ENCODE measurements around the gene CFLAR. TPM values are rescaled to one million over a fixed set of nuclear protein-coding genes. Genes with fewer than 3 reads are reported as not detected.

The CFLAR gene
- 75.4 and 99.1 TPM in 2 replicates for total RNA-seq (2021)
- percentile 83 among the genes with signal in this experiment for Bru-seq, nascent RNA
- percentile 94 among the genes with signal in this experiment for BruChase-seq, experiment 1, labeled RNA remaining after a 2-hour chase
- percentile 88 among the genes with signal in this experiment for BruChase-seq, experiment 2, labeled RNA remaining after a 6-hour chase
- long read RNA-seq, transcript CFLAR-203 (6 exons, 1,283 nt), result minor isoform, 15 of 81 reads
- long read RNA-seq, transcript CFLAR-220 (4 exons, 516 nt), result major isoform, 19 of 81 reads
- long read RNA-seq, partial matches to known transcripts, result 5 of 81 reads
- long read RNA-seq, other reads (novel, unspliced or antisense), result 39 of 81 reads

- BruUV-seq (replicated peaks), result TSS peak; percentile 42
- POLR2A ChIA-PET (ENCODE audit: unreplicated experiment), result interaction anchor here (0.5 to 1.1 kb wide), 4 partner anchors 32 to 803 kb away, joined by 4 to 6 read pairs (median 5); no protein-coding TSS in a partner anchor
Measured at GRCh38 chr2:201116115-201116958, at the start of gene CFLAR. Gene CFLAR (plus strand): TSS chr2:201116164. CDS start chr2:201129866, 13,702 bp downstream.

GRCh38 chr2:201070948-201071478 lies 45.0 kb upstream of the CFLAR start:
- Histone ChIP-seq H3K27ac (no peak overlapping the region), H3K9me3 (ENCODE audit: insufficient read depth, low read depth) (no peaks in the 10 kb centered on the region), H3K27me3 (ENCODE audit: insufficient read depth, low read depth) (no peaks in the 10 kb centered on the region), H4K20me1 (ENCODE audit: insufficient read depth) (no peaks in the 10 kb centered on the region), H3K36me3 (ENCODE audit: low read depth) (no peaks in the 10 kb centered on the region), H3K9me2 (ENCODE audit: insufficient read depth) (no peaks in the 10 kb centered on the region), H3K4me1 (replicated peaks; ENCODE audit: insufficient read depth) (peaks cover 18% of the 10 kb centered on the region), H3F3A (ENCODE audit: insufficient read depth, low read depth) (peaks cover 4% of the 10 kb centered on the region; the same call in 1 of the 2 replicates), H3K79me2 (ENCODE audit: low read depth) (peaks cover 72% of the 10 kb centered on the region), H3K4me2 (peak overlapping the region; percentile 96), H3K4me3 (peak overlapping the region; percentile 66), H2AFZ (peak overlapping the region; percentile 88)
- intact Hi-C loops (cut with micrococcal nuclease; ENCODE audit: unreplicated experiment), result loop anchor here (1.0 to 5.0 kb wide), 6 partner anchors 46 to 161 kb away; partner anchors contain the start of genes CFLAR and ORC2
- BruUV-seq (replicated peaks), result no TSS peak
- no peak for DNase-seq
- TF ChIP-seq CTCF (conservative IDR thresholded peaks at IDR 0.05) (no peak), EZH2 (IDR thresholded peaks at IDR 0.05; ENCODE audit: low read depth) (no peak)
- CTCF ChIA-PET, result interaction anchor here (2.2 kb wide), 1 partner anchor 105 kb away, joined by 8 read pairs; no protein-coding TSS in a partner anchor
- POLR2A ChIA-PET (ENCODE audit: unreplicated experiment), result interaction anchor here (0.5 kb wide), 1 partner anchor 80 kb away, joined by 6 read pairs; no protein-coding TSS in a partner anchor

More at GRCh38 chr2:201116115-201116958, at the start of gene CFLAR:
- H3F3A ChIP-seq (ENCODE audit: insufficient read depth, low read depth), result peaks cover 46% of the 10 kb centered on the region
- H3K79me2 ChIP-seq (ENCODE audit: low read depth), result peaks cover 43% of the 10 kb centered on the region
- peak within 1 kb of the TSS; percentile 68 for H3K4me3 ChIP-seq
- intact Hi-C loops (cut with micrococcal nuclease; ENCODE audit: unreplicated experiment), result loop anchor here (5.0 kb wide), 2 partner anchors 44 to 154 kb away; partner anchors contain the start of genes HYCC2, NDUFB3 and ORC2
- no peaks in the 10 kb centered on the region for H3K9me2 ChIP-seq (ENCODE audit: insufficient read depth)
- peaks cover 41% of the 10 kb centered on the region for H3K4me1 ChIP-seq (replicated peaks; ENCODE audit: insufficient read depth)
- H3K36me3 ChIP-seq (ENCODE audit: low read depth), result 0 out of 2 replicates have a peak, but pooled peaks cover 6% of the 10 kb centered on the region
- peak within 1 kb of the TSS; percentile 93 for H2AFZ ChIP-seq
- H3K27ac ChIP-seq, result peak within 1 kb of the TSS; percentile 100
- H4K20me1 ChIP-seq (ENCODE audit: insufficient read depth), result no peaks in the 10 kb centered on the region
- TF ChIP-seq EZH2 (IDR thresholded peaks at IDR 0.05; ENCODE audit: low read depth) (no peak), CTCF (conservative IDR thresholded peaks at IDR 0.05) (no peak)
- no peaks in the 10 kb centered on the region for H3K27me3 ChIP-seq (ENCODE audit: insufficient read depth, low read depth)
- H3K9me3 ChIP-seq (ENCODE audit: insufficient read depth, low read depth), result no peaks in the 10 kb centered on the region
- CTCF ChIA-PET, result interaction anchor here (0.6 to 0.9 kb wide), 4 partner anchors 26 to 210 kb away, joined by 3 to 4 read pairs (median 3); no protein-coding TSS in a partner anchor
- peak within 1 kb of the TSS; percentile 89 for H3K4me2 ChIP-seq
- DNase-seq, result peak; percentile 56 to 57

Measured in PC-9 (cell line).